ENCODE data around the gene BRMS1.
A peak's percentile ranks its signal among the peaks of the same experiment; 100 is the strongest.

Gene BRMS1

GRCh38 chr11:66294626-66295620 is 50.0 kb downstream of the BRMS1 start:
- DNase-seq = no peak

GRCh38 chr11:66293777-66294625 is 50.9 kb downstream of the BRMS1 start:
- DNase-seq = no peak

- DNase-seq = no peak
Measured at GRCh38 chr11:66293352-66293751, 51.6 kb downstream of the BRMS1 start.

- no peak for DNase-seq
Measured at GRCh38 chr11:66292543-66293332, 52.2 kb downstream of the BRMS1 start.

- no peak for DNase-seq
Measured at GRCh38 chr11:66291706-66292542, 53.0 kb downstream of the BRMS1 start, which contains the start of gene TMEM151A. TMEM151A (plus strand) TSS chr11:66291894; CDS start chr11:66292014, 120 bp downstream.

GRCh38 chr11:66291303-66291705 is 53.6 kb downstream of the BRMS1 start:
- no peak for DNase-seq

- no peak for DNase-seq
Measured at GRCh38 chr11:66290330-66290621, 54.6 kb downstream of the BRMS1 start.

GRCh38 chr11:66289548-66290329 is 55.2 kb downstream of the BRMS1 start:
- peak; percentile 71 to 77 for DNase-seq

- DNase-seq = peak; percentile 98 to 99
Measured at GRCh38 chr11:66288671-66289547, 56.0 kb downstream of the BRMS1 start, which contains the start of gene YIF1A. YIF1A (minus strand) TSS chr11:66289143; CDS start chr11:66288985, 158 bp downstream.

GRCh38 chr11:66287889-66288670 is 56.8 kb downstream of the BRMS1 start:
- no peak for DNase-seq
